HepG2 (cell line): Measurements from ENCODE around the gene FDXACB1. TPM values are rescaled to one million over a fixed set of nuclear protein-coding genes. Genes with fewer than 3 reads are reported as not detected.

Source experiments
- DR1 ChIP-seq: sonication (generic); formaldehyde crosslinking; IDR thresholded peaks from 2 replicates; pipeline ENCODE4 v1.8.0; 2021; ENCODE audit warnings: mild to moderate bottlenecking, missing genetic modification reagents, inconsistent platforms
- FOSL1 ChIP-seq: sonication (generic); formaldehyde crosslinking; IDR thresholded peaks from 2 replicates; pipeline ENCODE4 v1.9.0; 2021; ENCODE audit warnings: missing genetic modification reagents, borderline replicate concordance
- FOXC1 ChIP-seq: sonication (generic); formaldehyde crosslinking; IDR thresholded peaks from 2 replicates; pipeline ENCODE4 v1.8.0; 2022; ENCODE audit warnings: mild to moderate bottlenecking, missing genetic modification reagents, borderline replicate concordance
- HNRNPK ChIP-seq: fragments of 200-400 bp; formaldehyde crosslinking; IDR thresholded peaks from 2 replicates; pipeline ENCODE4 v1.6.1; 2018; ENCODE audit warnings: low read length, low read depth, moderate library complexity, mild to moderate bottlenecking; ENCODE audit not compliant: poor library complexity, severe bottlenecking
- KAT7 ChIP-seq: IDR thresholded peaks from 2 replicates; pipeline ENCODE4 v1.6.1; 2018; ENCODE audit warnings: borderline replicate concordance, missing compliant biosample characterization
- LCORL ChIP-seq, 2 experiments: fragments of 450-650 bp in 1 of 2; sonication (generic) in 1 of 2; formaldehyde crosslinking in 1 of 2; IDR thresholded peaks; 2 replicates each; pipeline versions ENCODE4 v1.5.0 to v1.6.1; 2017 to 2020; ENCODE audit warnings: antibody characterized with exemption in 1 of 2, missing genetic modification reagents in 1 of 2
- MED1 ChIP-seq: sonication (generic); formaldehyde crosslinking; IDR thresholded peaks from 2 replicates; pipeline ENCODE4 v1.4.0; 2020; ENCODE audit warnings: missing genetic modification reagents
- NKX3-1 ChIP-seq: sonication (generic); formaldehyde crosslinking; IDR thresholded peaks from 2 replicates; pipeline ENCODE4 v1.5.0; 2020; ENCODE audit warnings: missing genetic modification reagents
- NR1H2 ChIP-seq: sonication (generic); formaldehyde crosslinking; IDR thresholded peaks from 2 replicates; pipeline ENCODE4 v1.8.1; 2022; ENCODE audit warnings: low read depth, missing genetic modification reagents, borderline replicate concordance
- POLR2AphosphoS2 ChIP-seq: IDR thresholded peaks from 2 replicates; pipeline ENCODE4 v1.6.1; 2011; ENCODE audit warnings: low read depth, low read length, improper control_type of control experiment
- RELA ChIP-seq: sonication (generic); formaldehyde crosslinking; IDR thresholded peaks from 2 replicates; pipeline ENCODE4 v1.4.0; 2020; ENCODE audit warnings: missing genetic modification reagents
- SYNCRIP ChIP-seq: fragments of 200-400 bp; formaldehyde crosslinking; IDR thresholded peaks from 2 replicates; pipeline ENCODE4 v1.6.1; 2018; ENCODE audit warnings: mild to moderate bottlenecking, low read depth, low read length; ENCODE audit not compliant: insufficient read depth
- UBTF ChIP-seq: sonication (generic); formaldehyde crosslinking; IDR thresholded peaks from 2 replicates; pipeline ENCODE4 v1.4.0; 2020; ENCODE audit warnings: mild to moderate bottlenecking, missing genetic modification reagents
- YY1 ChIP-seq: IDR thresholded peaks from 2 replicates; pipeline ENCODE4 v1.6.1; 2011; ENCODE audit warnings: low read length, low read depth, moderate library complexity, mild to moderate bottlenecking; ENCODE audit not compliant: insufficient read depth, insufficient replicate concordance
- ZBTB7B ChIP-seq: sonication (generic); formaldehyde crosslinking; IDR thresholded peaks from 2 replicates; pipeline ENCODE4 v1.4.0; 2020; ENCODE audit warnings: missing genetic modification reagents
- ZFYVE20 ChIP-seq: sonication (generic); formaldehyde crosslinking; IDR thresholded peaks from 2 replicates; pipeline ENCODE4 v1.8.0; 2023; ENCODE audit warnings: low read depth, mild to moderate bottlenecking, moderate library complexity, missing genetic modification reagents, borderline replicate concordance
- ZMYM4 ChIP-seq: sonication (generic); formaldehyde crosslinking; IDR thresholded peaks from 2 replicates; pipeline ENCODE4 v1.8.1; 2023; ENCODE audit warnings: mild to moderate bottlenecking, missing genetic modification reagents
- polyA plus RNA-seq, 8 experiments: library from polyadenylated mRNA; depleted of rRNA in 3 of 8; stranded (reverse) in 7 of 8; unstranded in 1 of 8; fragments of >200 nt; fragmentation: Illumina TruSeq in 4 of 8; extraction: Trizol in 4 of 8; gene quantifications; 2 replicates each; pipeline versions ENCODE4 v1.2.1 to v1.2.3, GENCODE V29; 2011 to 2016; ENCODE audit warnings: low read depth in 4 of 8, missing spikeins in 1 of 8, mixed read lengths in 1 of 8; ENCODE audit not compliant: insufficient read depth in 1 of 8
- total RNA-seq, 5 experiments: library from RNA; depleted of rRNA; stranded (reverse); fragments of >200 nt; fragmentation: Illumina TruSeq; extraction: Trizol; gene quantifications; 2 replicates each; pipeline ENCODE4 v1.2.3, GENCODE V29; 2016; ENCODE audit warnings: low read depth in 1 of 5
- TF ChIP-seq, protein P1 (sequence below): sonication (generic); formaldehyde crosslinking; IDR thresholded peaks from 2 replicates; pipeline ENCODE4 v1.4.0; 2020; ENCODE audit warnings: missing genetic modification reagents, mild to moderate bottlenecking, borderline replicate concordance
- TF ChIP-seq, protein P2 (sequence below): IDR thresholded peaks from 2 replicates; pipeline ENCODE4 v1.6.1; 2016; ENCODE audit warnings: missing genetic modification reagents, missing compliant biosample characterization
- TF ChIP-seq, protein P3 (sequence below): sonication (generic); formaldehyde crosslinking; conservative IDR thresholded peaks from 2 replicates; pipeline ENCODE4 v1.5.0; 2020; ENCODE audit warnings: missing genetic modification reagents

The FDXACB1 gene
- total and polyA plus RNA-seq, 2 of the 13 experiments (the other 11 are each of a cell fraction or from before 2014, with no cell fraction given), result 1.1 to 3.4 TPM

DNA sequence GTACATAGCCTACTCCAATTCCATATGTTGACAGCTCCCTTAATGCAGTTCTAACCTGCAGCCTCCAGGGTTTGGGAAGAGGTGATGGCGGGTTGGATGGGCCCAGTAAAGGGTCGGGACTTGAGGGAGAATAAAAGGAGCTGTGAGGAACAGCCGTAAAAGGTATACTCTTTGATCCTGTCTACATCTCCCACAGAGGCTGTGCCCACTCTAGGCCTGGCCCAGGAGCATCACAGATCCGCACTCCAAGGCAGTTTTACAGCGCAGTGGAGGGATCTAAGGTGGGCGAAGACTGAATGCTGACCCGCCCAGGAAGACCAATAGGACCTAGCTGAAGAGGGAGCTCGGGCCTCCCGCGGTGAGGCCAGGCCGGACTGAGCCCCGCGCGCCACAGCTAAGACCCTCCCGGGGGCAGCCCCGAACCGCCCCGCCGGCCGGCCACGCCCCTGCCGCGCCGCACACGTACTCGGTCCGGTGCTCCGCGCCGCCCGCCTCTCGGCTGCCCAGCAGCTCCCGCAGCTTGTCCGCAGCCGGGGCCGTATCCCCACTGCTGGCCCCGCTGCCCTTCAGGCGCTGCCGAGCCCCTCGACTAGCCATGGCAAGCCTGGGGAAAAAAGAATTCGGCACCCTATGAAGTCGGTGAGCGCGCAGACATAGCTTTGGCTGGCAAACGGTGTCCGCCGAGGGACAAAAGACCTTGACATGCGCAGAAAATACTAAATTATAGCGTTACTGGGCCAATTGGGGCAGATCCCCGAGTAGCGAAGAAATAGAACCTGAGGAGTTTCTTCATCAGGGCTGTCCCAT lies 7.9 kb downstream of the FDXACB1 start, which contains the start of gene ALG9 (continued):
- TF ChIP-seq YY1, result peak; percentile 81
- TF ChIP-seq SYNCRIP, result no peak
- no peak for TF ChIP-seq ZFYVE20 (CRISPR knock-in tag)
- TF ChIP-seq UBTF (CRISPR knock-in tag), result peak; percentile 82
- TF ChIP-seq RELA, result 0 out of 2 replicates have a peak, but pooled peaks have one; percentile 67
- TF ChIP-seq FOXC1 (CRISPR knock-in tag), result peak; percentile 64; the same call in 1 of the 2 replicates
- TF ChIP-seq, protein P1, sequence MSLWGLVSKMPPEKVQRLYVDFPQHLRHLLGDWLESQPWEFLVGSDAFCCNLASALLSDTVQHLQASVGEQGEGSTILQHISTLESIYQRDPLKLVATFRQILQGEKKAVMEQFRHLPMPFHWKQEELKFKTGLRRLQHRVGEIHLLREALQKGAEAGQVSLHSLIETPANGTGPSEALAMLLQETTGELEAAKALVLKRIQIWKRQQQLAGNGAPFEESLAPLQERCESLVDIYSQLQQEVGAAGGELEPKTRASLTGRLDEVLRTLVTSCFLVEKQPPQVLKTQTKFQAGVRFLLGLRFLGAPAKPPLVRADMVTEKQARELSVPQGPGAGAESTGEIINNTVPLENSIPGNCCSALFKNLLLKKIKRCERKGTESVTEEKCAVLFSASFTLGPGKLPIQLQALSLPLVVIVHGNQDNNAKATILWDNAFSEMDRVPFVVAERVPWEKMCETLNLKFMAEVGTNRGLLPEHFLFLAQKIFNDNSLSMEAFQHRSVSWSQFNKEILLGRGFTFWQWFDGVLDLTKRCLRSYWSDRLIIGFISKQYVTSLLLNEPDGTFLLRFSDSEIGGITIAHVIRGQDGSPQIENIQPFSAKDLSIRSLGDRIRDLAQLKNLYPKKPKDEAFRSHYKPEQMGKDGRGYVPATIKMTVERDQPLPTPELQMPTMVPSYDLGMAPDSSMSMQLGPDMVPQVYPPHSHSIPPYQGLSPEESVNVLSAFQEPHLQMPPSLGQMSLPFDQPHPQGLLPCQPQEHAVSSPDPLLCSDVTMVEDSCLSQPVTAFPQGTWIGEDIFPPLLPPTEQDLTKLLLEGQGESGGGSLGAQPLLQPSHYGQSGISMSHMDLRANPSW, result peak; percentile 5; the same call in 1 of the 2 replicates
- peak; percentile 74; the same call in 1 of the 2 replicates for TF ChIP-seq KAT7 (CRISPR knock-in tag)
- no peak for TF ChIP-seq FOSL1 (CRISPR knock-in tag)
- TF ChIP-seq, protein P2, sequence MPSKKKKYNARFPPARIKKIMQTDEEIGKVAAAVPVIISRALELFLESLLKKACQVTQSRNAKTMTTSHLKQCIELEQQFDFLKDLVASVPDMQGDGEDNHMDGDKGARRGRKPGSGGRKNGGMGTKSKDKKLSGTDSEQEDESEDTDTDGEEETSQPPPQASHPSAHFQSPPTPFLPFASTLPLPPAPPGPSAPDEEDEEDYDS (CRISPR knock-in tag), result peak; percentile 39; the same call in 1 of the 2 replicates
- TF ChIP-seq LCORL (IDR thresholded peaks at IDR 0.05), result no peak
- TF ChIP-seq LCORL (CRISPR knock-in tag; IDR thresholded peaks at IDR 0.05), result no peak
- TF ChIP-seq NKX3-1 (CRISPR knock-in tag), result peak; percentile 36; the same call in 1 of the 2 replicates
- TF ChIP-seq, protein P3, sequence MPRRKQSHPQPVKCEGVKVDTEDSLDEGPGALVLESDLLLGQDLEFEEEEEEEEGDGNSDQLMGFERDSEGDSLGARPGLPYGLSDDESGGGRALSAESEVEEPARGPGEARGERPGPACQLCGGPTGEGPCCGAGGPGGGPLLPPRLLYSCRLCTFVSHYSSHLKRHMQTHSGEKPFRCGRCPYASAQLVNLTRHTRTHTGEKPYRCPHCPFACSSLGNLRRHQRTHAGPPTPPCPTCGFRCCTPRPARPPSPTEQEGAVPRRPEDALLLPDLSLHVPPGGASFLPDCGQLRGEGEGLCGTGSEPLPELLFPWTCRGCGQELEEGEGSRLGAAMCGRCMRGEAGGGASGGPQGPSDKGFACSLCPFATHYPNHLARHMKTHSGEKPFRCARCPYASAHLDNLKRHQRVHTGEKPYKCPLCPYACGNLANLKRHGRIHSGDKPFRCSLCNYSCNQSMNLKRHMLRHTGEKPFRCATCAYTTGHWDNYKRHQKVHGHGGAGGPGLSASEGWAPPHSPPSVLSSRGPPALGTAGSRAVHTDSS (CRISPR knock-in tag), result 0 out of 2 replicates have a peak, but pooled peaks have one; percentile 55
- TF ChIP-seq ZBTB7B, result peak; percentile 86
- TF ChIP-seq MED1, result peak; percentile 38
- no peak for TF ChIP-seq POLR2AphosphoS2
- TF ChIP-seq NR1H2 (CRISPR knock-in tag), result no peak
- TF ChIP-seq ZMYM4 (CRISPR knock-in tag), result peak; percentile 86
- 0 out of 2 replicates have a peak, but pooled peaks have one; percentile 40 for TF ChIP-seq DR1 (CRISPR knock-in tag)
- TF ChIP-seq HNRNPK, result peak; percentile 28
